Activated T-cell treated with anti-CD3 and anti-CD28 coated beads, Interleukin-2, amount 50 U/mL, for 4 hours (primary cell): ENCODE results near the gene BRMS1L. TPM values are rescaled to one million over a fixed set of nuclear protein-coding genes. Genes with fewer than 3 reads are reported as not detected.

Experiments used
- ATAC-seq, 2 donors: fragments of 200-7000 bp; cut with Tn5 transposase; one replicate each; pipeline ENCODE4 v1.10.0; 2021
- DNase-seq: peaks from one replicate; pipeline ENCODE4 v3.0.0-alpha.2; 2020
- H3K27me3 Mint-ChIP-seq: one replicate; pipeline ENCODE4 v1.8.0; 2021; ENCODE audit warnings: low read depth, mixed read lengths
- H3K36me3 Mint-ChIP-seq: one replicate; pipeline ENCODE4 v1.8.0; 2022; ENCODE audit warnings: mixed read lengths; ENCODE audit not compliant: insufficient read depth
- H3K4me1 Mint-ChIP-seq: one replicate; pipeline ENCODE4 v1.8.0; 2021; ENCODE audit warnings: low read depth, mixed read lengths
- H3K4me3 Mint-ChIP-seq: one replicate; pipeline ENCODE4 v1.8.0; 2021; ENCODE audit warnings: mild to moderate bottlenecking, moderate library complexity, mixed read lengths
- H3K9me3 Mint-ChIP-seq: one replicate; pipeline ENCODE4 v1.8.0; 2021; ENCODE audit warnings: mixed read lengths
- total RNA-seq, 3 donors: library from RNA; stranded (reverse); gene quantifications; one replicate each; pipeline ENCODE4 v1.2.1, GENCODE V29; 2021

The BRMS1L gene
- total RNA-seq, 3 donors from 2014 or later = 7.1 to 7.6 (median 7.3) TPM

DNA sequence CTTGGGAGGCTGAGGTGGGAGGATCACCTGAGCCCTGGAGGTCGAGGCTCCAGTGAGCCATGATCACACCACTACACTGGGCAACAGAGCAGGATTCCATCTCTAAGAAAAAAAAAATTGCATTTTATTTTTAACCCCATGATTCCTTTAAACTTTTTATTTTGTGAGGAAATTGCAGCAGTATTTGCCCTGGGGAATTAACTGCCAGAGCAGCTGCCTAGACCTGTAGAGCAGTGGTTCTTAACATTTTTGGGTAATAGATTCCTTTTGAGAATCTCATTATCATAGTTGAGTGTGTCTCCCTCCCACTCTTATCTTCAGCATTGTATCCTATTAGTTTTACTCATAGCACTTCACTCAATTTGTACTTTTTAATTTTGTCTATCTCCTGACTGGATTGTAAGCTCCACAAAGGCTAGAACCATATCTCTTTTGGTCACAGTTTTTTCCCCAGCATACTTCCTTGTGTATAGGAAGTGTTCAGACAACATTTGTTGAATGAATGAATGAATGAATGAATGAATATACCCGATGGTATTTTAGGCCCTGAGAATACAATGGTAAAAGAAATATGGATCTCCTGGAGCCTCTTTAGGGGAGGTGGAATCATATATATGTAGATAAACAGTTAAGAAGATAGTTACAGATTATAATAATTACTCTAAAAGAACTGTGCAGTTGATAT, 40.6 kb downstream of the BRMS1L start:
- no peaks in the 10 kb centered on the region for H3K9me3 Mint-ChIP-seq
- no peak for DNase-seq
- no peaks in the 10 kb centered on the region for H3K4me1 Mint-ChIP-seq
- H3K27me3 Mint-ChIP-seq = no peaks in the 10 kb centered on the region
- H3K4me3 Mint-ChIP-seq = no peak overlapping the region
- H3K36me3 Mint-ChIP-seq = peaks cover 24% of the 10 kb centered on the region
- ATAC-seq = no peak

GRCh38 chr14:35867280-35867629, 41.1 kb downstream of the BRMS1L start:
- peaks cover 24% of the 10 kb centered on the region for H3K36me3 Mint-ChIP-seq
- H3K9me3 Mint-ChIP-seq = no peaks in the 10 kb centered on the region
- ATAC-seq (no peak), DNase-seq (no peak)
- H3K4me3 Mint-ChIP-seq = no peak overlapping the region
- no peaks in the 10 kb centered on the region for H3K4me1 Mint-ChIP-seq
- no peaks in the 10 kb centered on the region for H3K27me3 Mint-ChIP-seq

- H3K36me3 Mint-ChIP-seq = no peaks in the 10 kb centered on the region
- DNase-seq (no peak), ATAC-seq (no peak)
- no peaks in the 10 kb centered on the region for H3K27me3 Mint-ChIP-seq
- no peak overlapping the region for H3K4me3 Mint-ChIP-seq
- H3K4me1 Mint-ChIP-seq = no peaks in the 10 kb centered on the region
- no peaks in the 10 kb centered on the region for H3K9me3 Mint-ChIP-seq
These were observed 49.2 kb downstream of the BRMS1L start for GRCh38 chr14:35875296-35875695.

- Mint-ChIP-seq H3K4me3 (no peak overlapping the region), H3K27me3 (peaks cover 2% of the 10 kb centered on the region), H3K9me3 (no peaks in the 10 kb centered on the region), H3K4me1 (no peaks in the 10 kb centered on the region), H3K36me3 (no peaks in the 10 kb centered on the region)
- ATAC-seq (no peak), DNase-seq (no peak)
These were observed 51.1 kb downstream of the BRMS1L start for GRCh38 chr14:35877276-35877675.

DNA sequence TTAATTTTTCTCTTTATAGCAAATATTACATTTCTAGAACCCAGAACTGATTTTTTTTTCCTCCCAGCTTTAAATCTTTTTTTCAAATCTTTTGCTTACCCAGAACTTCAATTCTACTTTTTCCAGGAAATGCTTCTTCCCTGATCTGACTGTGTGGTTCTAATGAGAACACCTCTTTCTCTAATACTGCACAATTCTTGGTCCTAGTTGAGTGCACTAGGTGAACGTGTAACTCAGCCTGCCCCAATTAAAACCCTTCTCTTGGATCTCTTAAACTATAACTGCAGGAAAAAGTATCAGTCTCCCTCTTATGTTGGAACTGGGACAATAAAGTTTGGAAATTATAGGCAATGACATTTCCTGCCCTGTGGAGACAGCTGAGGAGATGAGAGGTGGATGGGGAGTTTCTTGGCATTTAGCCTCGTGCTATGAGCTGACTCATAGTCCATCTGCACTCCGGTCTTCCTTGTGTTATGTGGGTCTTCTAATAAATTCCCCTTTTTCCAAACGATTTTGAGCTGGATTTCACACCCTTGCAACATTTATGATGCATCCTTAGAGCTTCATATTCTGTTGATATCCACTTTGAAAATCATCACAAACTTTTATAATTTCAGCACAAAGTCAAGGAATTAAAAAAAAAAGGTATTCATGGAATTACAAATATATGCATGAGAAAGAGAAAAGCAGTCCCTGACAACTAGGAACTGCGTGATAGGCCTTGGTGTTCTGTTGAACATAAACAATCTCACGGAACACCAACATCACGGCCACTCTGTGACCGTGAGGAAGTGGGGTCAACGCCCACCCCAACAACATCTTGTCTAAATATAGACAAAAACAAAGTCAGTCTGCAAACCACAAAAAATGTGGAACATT, 52.4 kb downstream of the BRMS1L start:
- Mint-ChIP-seq H3K36me3 (no peaks in the 10 kb centered on the region), H3K9me3 (no peaks in the 10 kb centered on the region), H3K4me1 (no peaks in the 10 kb centered on the region), H3K4me3 (no peak overlapping the region), H3K27me3 (peaks cover 2% of the 10 kb centered on the region)
- ATAC-seq = no peak
- no peak for DNase-seq

DNA sequence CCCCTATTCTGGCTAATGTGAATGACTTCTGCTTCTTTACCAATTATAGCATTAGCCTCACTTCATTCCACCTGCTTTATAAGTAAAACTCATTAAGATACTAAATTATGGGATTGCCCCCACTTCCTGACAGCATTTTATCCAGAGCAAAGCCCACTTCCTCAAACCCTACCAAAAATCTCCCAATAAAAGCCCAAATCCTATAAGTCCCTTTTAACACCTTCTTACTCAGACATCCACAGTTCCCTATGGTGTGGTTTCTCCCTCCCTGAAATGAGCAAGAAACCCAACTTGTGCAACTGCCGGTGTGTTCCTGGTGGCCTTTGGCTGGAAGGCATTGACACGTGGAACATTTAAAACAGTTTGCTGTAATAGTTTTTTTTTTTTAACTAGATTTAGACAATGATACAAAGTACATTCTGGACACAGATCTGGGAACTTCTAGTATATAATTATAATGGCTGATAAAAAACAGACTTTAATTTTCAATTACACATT, 53.1 kb downstream of the BRMS1L start:
- Mint-ChIP-seq H3K9me3 (no peaks in the 10 kb centered on the region), H3K4me3 (no peak overlapping the region), H3K36me3 (no peaks in the 10 kb centered on the region), H3K27me3 (peaks cover 2% of the 10 kb centered on the region), H3K4me1 (no peaks in the 10 kb centered on the region)
- DNase-seq (no peak), ATAC-seq (no peak)

GRCh38 chr14:35879654-35880249, 53.6 kb downstream of the BRMS1L start:
- no peak overlapping the region for H3K4me3 Mint-ChIP-seq
- peaks cover 2% of the 10 kb centered on the region for H3K27me3 Mint-ChIP-seq
- H3K36me3 Mint-ChIP-seq = no peaks in the 10 kb centered on the region
- no peak for ATAC-seq
- no peaks in the 10 kb centered on the region for H3K4me1 Mint-ChIP-seq
- DNase-seq = no peak
- H3K9me3 Mint-ChIP-seq = no peaks in the 10 kb centered on the region

GRCh38 chr14:35881280-35881679, 55.1 kb downstream of the BRMS1L start:
- Mint-ChIP-seq H3K9me3 (no peaks in the 10 kb centered on the region), H3K27me3 (peaks cover 2% of the 10 kb centered on the region), H3K36me3 (no peaks in the 10 kb centered on the region), H3K4me1 (no peaks in the 10 kb centered on the region), H3K4me3 (no peak overlapping the region)
- ATAC-seq = no peak
- no peak for DNase-seq

DNA sequence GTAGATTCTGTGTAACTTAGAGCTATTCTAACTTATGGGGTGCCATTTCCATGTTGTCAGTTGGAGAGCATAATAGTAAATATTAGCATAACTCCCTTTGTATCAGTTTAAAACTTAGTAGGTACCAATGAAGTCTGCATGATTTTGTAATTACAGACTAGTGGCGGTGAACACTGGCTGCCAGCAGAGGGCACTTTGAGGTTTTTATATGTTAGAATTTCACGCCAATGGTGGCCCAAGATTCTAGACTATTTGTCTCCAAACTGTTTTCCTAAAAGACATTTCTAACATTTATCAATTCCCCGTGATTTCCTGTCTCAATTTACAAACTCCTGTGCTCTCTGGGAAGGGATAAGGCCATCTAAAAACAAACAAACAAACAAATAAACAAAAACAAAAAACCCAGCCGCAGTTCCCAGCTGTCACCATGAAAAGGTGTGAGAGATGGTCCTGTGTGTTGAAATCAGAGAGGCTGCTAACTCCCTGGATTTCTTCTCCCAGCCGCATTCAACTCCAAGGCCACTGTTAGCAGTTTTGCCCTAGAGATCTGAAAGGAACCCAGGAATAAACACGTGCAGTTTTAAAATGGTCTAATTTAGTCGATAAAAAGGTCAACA, 57.6 kb downstream of the BRMS1L start:
- H3K4me3 Mint-ChIP-seq = no peak overlapping the region
- H3K27me3 Mint-ChIP-seq = peaks cover 2% of the 10 kb centered on the region
- no peaks in the 10 kb centered on the region for H3K36me3 Mint-ChIP-seq
- DNase-seq (no peak), ATAC-seq (no peak)
- H3K9me3 Mint-ChIP-seq = no peaks in the 10 kb centered on the region
- no peaks in the 10 kb centered on the region for H3K4me1 Mint-ChIP-seq

DNA sequence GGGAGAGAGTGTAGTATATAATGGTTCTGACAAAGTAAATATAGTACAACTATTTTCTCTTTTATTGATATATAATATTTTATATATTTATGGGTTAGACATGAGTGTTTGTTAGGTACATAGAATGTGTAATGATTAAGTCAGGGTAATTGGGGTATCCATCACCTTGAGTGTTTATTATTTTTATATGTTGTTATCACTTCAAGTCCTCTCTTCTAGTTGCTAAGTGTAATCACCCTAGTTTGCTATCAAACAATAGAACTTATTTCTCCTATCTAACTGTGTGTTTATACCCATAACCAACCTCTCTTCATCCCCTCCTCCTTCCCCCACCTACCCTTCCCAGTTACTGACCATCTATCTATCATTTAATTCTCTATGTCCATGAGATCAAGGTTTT, 64.2 kb downstream of the BRMS1L start:
- peaks cover 18% of the 10 kb centered on the region for H3K9me3 Mint-ChIP-seq
- ATAC-seq = no peak

GRCh38 chr14:35895256-35895655, 69.1 kb downstream of the BRMS1L start:
- ATAC-seq (no peak), DNase-seq (no peak)
- peaks cover 3% of the 10 kb centered on the region for H3K27me3 Mint-ChIP-seq
- H3K36me3 Mint-ChIP-seq = peaks cover 3% of the 10 kb centered on the region
- no peak overlapping the region for H3K4me3 Mint-ChIP-seq
- no peaks in the 10 kb centered on the region for H3K4me1 Mint-ChIP-seq
- peaks cover 38% of the 10 kb centered on the region for H3K9me3 Mint-ChIP-seq

More for the DNA sequence above, 64.2 kb downstream of the BRMS1L start:
- Mint-ChIP-seq H3K36me3 (no peaks in the 10 kb centered on the region), H3K27me3 (no peaks in the 10 kb centered on the region), H3K4me3 (no peak overlapping the region), H3K4me1 (no peaks in the 10 kb centered on the region)
- no peak for DNase-seq

DNA sequence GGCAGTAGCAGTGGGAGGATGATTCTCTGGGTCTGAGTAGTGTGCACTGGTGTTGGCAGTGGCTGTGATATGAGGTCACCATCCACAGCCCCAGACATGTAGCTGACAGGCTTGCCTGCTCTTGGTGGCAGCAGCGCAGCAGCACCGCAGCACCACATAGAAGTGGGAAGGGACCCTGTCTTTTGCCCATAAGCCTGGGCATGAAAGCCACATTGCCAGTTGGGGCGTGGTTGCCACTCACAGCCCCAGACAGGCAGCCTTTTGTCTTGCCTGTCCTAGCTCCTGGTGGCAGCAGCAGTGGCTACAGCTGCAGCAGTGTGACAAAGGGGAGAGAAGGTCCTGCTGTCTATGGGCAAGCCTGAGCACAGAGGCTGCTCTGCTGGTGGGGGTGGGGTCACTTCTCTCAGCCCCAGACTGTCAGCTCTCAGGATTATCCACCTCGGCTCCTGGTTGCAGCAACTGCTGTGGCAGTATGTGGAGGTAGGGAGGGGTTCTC, 71.5 kb downstream of the BRMS1L start:
- no peak for DNase-seq
- no peak for ATAC-seq
- Mint-ChIP-seq H3K36me3 (peaks cover 3% of the 10 kb centered on the region), H3K4me1 (no peaks in the 10 kb centered on the region), H3K27me3 (peaks cover 3% of the 10 kb centered on the region), H3K9me3 (peaks cover 38% of the 10 kb centered on the region), H3K4me3 (no peak overlapping the region)

GRCh38 chr14:35898217-35898775, 72.2 kb downstream of the BRMS1L start:
- H3K4me3 Mint-ChIP-seq = no peak overlapping the region
- no peak for ATAC-seq

DNA sequence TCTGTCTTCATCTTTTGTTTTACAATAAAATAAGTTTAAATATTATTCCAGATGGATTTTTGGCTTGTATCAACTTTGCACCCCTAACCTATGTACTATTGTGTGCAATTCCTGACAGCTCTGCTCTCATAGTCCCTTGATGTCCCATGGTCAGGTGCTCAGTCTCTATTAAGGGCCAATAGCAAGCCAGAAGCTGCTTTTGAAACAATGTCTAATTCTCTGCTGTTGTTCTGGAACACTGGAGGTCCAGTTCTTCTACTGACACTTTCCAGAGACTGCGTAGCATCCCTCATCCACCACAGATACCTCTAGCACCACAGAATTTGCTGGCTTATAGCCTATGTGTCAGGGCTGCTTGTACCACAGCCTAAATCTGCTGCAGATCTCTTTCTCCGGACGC, 74.6 kb downstream of the BRMS1L start:
- ATAC-seq (no peak), DNase-seq (no peak)
- Mint-ChIP-seq H3K9me3 (peaks cover 17% of the 10 kb centered on the region), H3K4me1 (no peaks in the 10 kb centered on the region), H3K27me3 (peaks cover 3% of the 10 kb centered on the region), H3K36me3 (peaks cover 3% of the 10 kb centered on the region), H3K4me3 (no peak overlapping the region)

More at GRCh38 chr14:35898217-35898775, 72.2 kb downstream of the BRMS1L start:
- no peaks in the 10 kb centered on the region for H3K4me1 Mint-ChIP-seq
- DNase-seq = no peak
- H3K27me3 Mint-ChIP-seq = peaks cover 3% of the 10 kb centered on the region
- H3K9me3 Mint-ChIP-seq = peaks cover 38% of the 10 kb centered on the region
- peaks cover 3% of the 10 kb centered on the region for H3K36me3 Mint-ChIP-seq
